T1000 (cell line): ENCODE data around the gene AP4B1.
A peak's percentile ranks its signal among the peaks of the same experiment; 100 is the strongest.

ENCODE experiments used
- DNase-seq: peaks from one replicate; lab custom pipeline; 2025; ENCODE audit warnings: mixed read lengths; lab: John Stamatoyannopoulos, UW

AP4B1 gene

GRCh38 chr1:113895098-113895497 is 9.5 kb downstream of the AP4B1 start:
- no peak for DNase-seq

- DNase-seq = no peak
Measured at GRCh38 chr1:113893267-113893666, 11.3 kb downstream of the AP4B1 start.

- no peak for DNase-seq
Measured at GRCh38 chr1:113891631-113892220, 12.9 kb downstream of the AP4B1 start.

- DNase-seq = no peak
Measured at GRCh38 chr1:113890816-113891215, 13.8 kb downstream of the AP4B1 start.

GRCh38 chr1:113887402-113888175 is 17.0 kb downstream of the AP4B1 start, which contains the start of gene BCL2L15:
BCL2L15 (minus strand) TSS chr1:113887581; CDS start chr1:113887375, 206 bp downstream.
- DNase-seq = no peak

GRCh38 chr1:113886417-113887401 is 17.9 kb downstream of the AP4B1 start:
- DNase-seq = no peak

GRCh38 chr1:113881661-113882060 is 22.9 kb downstream of the AP4B1 start:
- DNase-seq = no peak

GRCh38 chr1:113879739-113880038 is 24.9 kb downstream of the AP4B1 start:
- DNase-seq = no peak

GRCh38 chr1:113876176-113876575 is 28.4 kb downstream of the AP4B1 start:
- DNase-seq = no peak

- no peak for DNase-seq
Measured at GRCh38 chr1:113875714-113876113, 28.9 kb downstream of the AP4B1 start.

- DNase-seq = no peak
Measured at GRCh38 chr1:113874012-113874879, 30.4 kb downstream of the AP4B1 start.

- DNase-seq = no peak
Measured at GRCh38 chr1:113872219-113872935, 32.2 kb downstream of the AP4B1 start.

GRCh38 chr1:113871597-113872113 is 32.9 kb downstream of the AP4B1 start, which contains the start of gene PTPN22:
PTPN22 (minus strand) TSS chr1:113871712.
- DNase-seq = peak; percentile 18

- no peak for DNase-seq
Measured at GRCh38 chr1:113870778-113871177, 33.8 kb downstream of the AP4B1 start.

GRCh38 chr1:113868387-113869083 is 36.1 kb downstream of the AP4B1 start:
- no peak for DNase-seq

GRCh38 chr1:113861641-113862040 is 43.0 kb downstream of the AP4B1 start:
- no peak for DNase-seq

- no peak for DNase-seq
Measured at GRCh38 chr1:113860891-113861290, 43.7 kb downstream of the AP4B1 start.

GRCh38 chr1:113859478-113860175 is 45.0 kb downstream of the AP4B1 start:
- DNase-seq = no peak

- DNase-seq = no peak
Measured at GRCh38 chr1:113858982-113859381, 45.6 kb downstream of the AP4B1 start.
